Right renal pelvis (tissue), 4 donors: ENCODE data around the gene PRIMA1. TPM values are rescaled to one million over a fixed set of nuclear protein-coding genes. Genes with fewer than 3 reads are reported as not detected.
A peak's percentile ranks its signal among the peaks of the same experiment; 100 is the strongest.

Source experiments
- DNase-seq, 4 donors: peaks; one replicate each; pipeline ENCODE4 v3.0.0-alpha.2; 2013; ENCODE audit warnings: low read depth in 4 of 4, low spot score in 3 of 4, missing footprints in 1 of 4
- polyA plus RNA-seq, 4 donors: library from polyadenylated mRNA; unstranded; fragments of 120-200 nt; gene quantifications; one replicate each; pipeline ENCODE4 v1.2.1, GENCODE V29; 2013; ENCODE audit not compliant: insufficient read length in 4 of 4

PRIMA1 gene
- polyA plus RNA-seq, 4 donors, result 1.4 to 2.1 (median 1.5) TPM

GRCh38 chr14:93797536-93797935 is 9.3 kb upstream of the PRIMA1 start:
- DNase-seq, result no peak

GRCh38 chr14:93797071-93797470 is 8.8 kb upstream of the PRIMA1 start:
- no peak for DNase-seq

- no peak for DNase-seq
These were observed 6.5 kb upstream of the PRIMA1 start for GRCh38 chr14:93794756-93795155.

- DNase-seq, result no peak
These were observed 5.5 kb upstream of the PRIMA1 start for GRCh38 chr14:93793555-93794324.

- no peak for DNase-seq
These were observed 4.1 kb upstream of the PRIMA1 start for GRCh38 chr14:93792391-93792790.

GRCh38 chr14:93790966-93791365 is 2.7 kb upstream of the PRIMA1 start:
- DNase-seq, result no peak

GRCh38 chr14:93789228-93790130 is 1.2 kb upstream of the PRIMA1 start:
- DNase-seq, result no peak

GRCh38 chr14:93788543-93789227 is 400 bp upstream of the PRIMA1 start:
- peak in 1 of 4 donors; percentile 27 for DNase-seq

GRCh38 chr14:93787465-93788292 is 606 bp downstream of the PRIMA1 start:
- DNase-seq, result no peak

- no peak for DNase-seq
These were observed 2.9 kb downstream of the PRIMA1 start for GRCh38 chr14:93785423-93785822.

GRCh38 chr14:93784878-93785277 is 3.4 kb downstream of the PRIMA1 start:
- DNase-seq, result no peak

- DNase-seq, result no peak
These were observed 7.4 kb downstream of the PRIMA1 start for GRCh38 chr14:93780813-93781400.

GRCh38 chr14:93778856-93779629 is 9.2 kb downstream of the PRIMA1 start:
- no peak for DNase-seq

GRCh38 chr14:93778453-93778852 is 9.8 kb downstream of the PRIMA1 start:
- DNase-seq, result no peak

- no peak for DNase-seq
These were observed 12.5 kb downstream of the PRIMA1 start for GRCh38 chr14:93775744-93776143.

- DNase-seq, result no peak
These were observed 13.1 kb downstream of the PRIMA1 start for GRCh38 chr14:93775158-93775557.

GRCh38 chr14:93772263-93772662 is 16.0 kb downstream of the PRIMA1 start:
- no peak for DNase-seq

- DNase-seq, result no peak
These were observed 22.3 kb downstream of the PRIMA1 start for GRCh38 chr14:93765970-93766369.

GRCh38 chr14:93765155-93765554 is 23.1 kb downstream of the PRIMA1 start:
- DNase-seq, result no peak
